Activated CD8-positive, alpha-beta T cell treated with anti-CD3 and anti-CD28 coated beads for 36 hours (primary cell): ENCODE results near the gene LMF1. TPM values are rescaled to one million over a fixed set of nuclear protein-coding genes. Genes with fewer than 3 reads are reported as not detected.

ENCODE experiments used
- ATAC-seq: fragments of 200-7000 bp; cut with Tn5 transposase; one replicate; pipeline ENCODE4 v1.10.0; 2021; ENCODE audit warnings: mild to moderate bottlenecking, moderate library complexity
- CTCF ChIA-PET: fragments of 350-600 bp; sonication (Branson Sonifier 250); formaldehyde crosslinking; loops from one replicate; lab custom pipeline; 2021; ENCODE audit warnings: antibody characterized with exemption; lab: Charles Lee
- POLR2A ChIA-PET: fragments of 350-600 bp; sonication (Branson Sonifier 250); formaldehyde crosslinking; loops from one replicate; lab custom pipeline; 2021; ENCODE audit warnings: antibody characterized with exemption; lab: Charles Lee
- DNase-seq: peaks from one replicate; pipeline ENCODE4 v3.0.0-alpha.2; 2020
- H3K27ac Mint-ChIP-seq: one replicate; pipeline ENCODE4 v1.8.0; 2021; ENCODE audit warnings: mild to moderate bottlenecking, mixed read lengths
- H3K27me3 Mint-ChIP-seq: one replicate; pipeline ENCODE4 v1.8.0; 2021; ENCODE audit warnings: mixed read lengths
- H3K36me3 Mint-ChIP-seq: one replicate; pipeline ENCODE4 v1.8.0; 2021; ENCODE audit warnings: low read depth, mixed read lengths
- H3K4me1 Mint-ChIP-seq: one replicate; pipeline ENCODE4 v1.8.0; 2021; ENCODE audit warnings: low read depth, mixed read lengths
- H3K4me3 Mint-ChIP-seq: one replicate; pipeline ENCODE4 v1.8.0; 2021; ENCODE audit warnings: mild to moderate bottlenecking, moderate library complexity, mixed read lengths
- H3K9me3 Mint-ChIP-seq: one replicate; pipeline ENCODE4 v1.8.0; 2021; ENCODE audit warnings: mixed read lengths
- CTCF ChIP-seq: fragments of 200-600 bp; IDR thresholded peaks from one replicate; pipeline ENCODE4 v1.8.0; 2022; ENCODE audit warnings: antibody characterized with exemption, mild to moderate bottlenecking
- intact Hi-C: fragments of 100-400 bp; cut with micrococcal nuclease; formaldehyde crosslinking; loops from one replicate; pipeline ENCODE4 v1.10.0; 2022
- total RNA-seq, 2 experiments: library from RNA; stranded (reverse); gene quantifications; one replicate each; pipeline ENCODE4 v1.2.3, GENCODE V29; 2021

Gene LMF1
- total RNA-seq, 2 experiments from 2014 or later: 8.7 to 9.7 TPM

- H3K36me3 Mint-ChIP-seq: no peaks in the 10 kb centered on the region
- no peaks in the 10 kb centered on the region for H3K9me3 Mint-ChIP-seq
- no peak for ATAC-seq
- peak overlapping the region; percentile 7 for H3K4me3 Mint-ChIP-seq
- no peak overlapping the region for H3K27ac Mint-ChIP-seq
- CTCF ChIA-PET: interaction anchor here (1.2 to 1.9 kb wide), 3 partner anchors 9 to 16 kb away, joined by 4 to 6 read pairs (median 5); partner anchors contain the start of gene LMF1
- peaks cover 5% of the 10 kb centered on the region for H3K27me3 Mint-ChIP-seq
- DNase-seq: no peak
- peaks cover 10% of the 10 kb centered on the region for H3K4me1 Mint-ChIP-seq
- TF ChIP-seq CTCF: no peak
- POLR2A ChIA-PET: interaction anchor here (4.7 kb wide), 1 partner anchor 9 kb away, joined by 30 read pairs; the partner anchor contains the start of gene LMF1
- intact Hi-C loops: no loop called here
Observed at GRCh38 chr16:979859-980594, 9.2 kb upstream of the LMF1 start.

GRCh38 chr16:979147-979546 is 8.4 kb upstream of the LMF1 start:
- no peak for TF ChIP-seq CTCF
- Mint-ChIP-seq H3K27me3 (peaks cover 5% of the 10 kb centered on the region), H3K4me1 (peaks cover 10% of the 10 kb centered on the region), H3K27ac (no peak overlapping the region), H3K9me3 (no peaks in the 10 kb centered on the region), H3K4me3 (peak overlapping the region; percentile 7), H3K36me3 (no peaks in the 10 kb centered on the region)
- CTCF ChIA-PET: no interaction called here
- DNase-seq (no peak), ATAC-seq (no peak)
- POLR2A ChIA-PET: interaction anchor here (4.7 kb wide), 1 partner anchor 8 kb away, joined by 30 read pairs; the partner anchor contains the start of gene LMF1
- intact Hi-C loops: no loop called here

- H3K4me3 Mint-ChIP-seq: no peak overlapping the region
- peaks cover 10% of the 10 kb centered on the region for H3K4me1 Mint-ChIP-seq
- H3K36me3 Mint-ChIP-seq: no peaks in the 10 kb centered on the region
- peaks cover 5% of the 10 kb centered on the region for H3K27me3 Mint-ChIP-seq
- no peak for TF ChIP-seq CTCF
- DNase-seq: no peak
- intact Hi-C loops: no loop called here
- no peaks in the 10 kb centered on the region for H3K9me3 Mint-ChIP-seq
- CTCF ChIA-PET: no interaction called here
- no peak for ATAC-seq
- POLR2A ChIA-PET: interaction anchor here (0.6 to 4.7 kb wide), 2 partner anchors 7 to 11 kb away, joined by 3 to 30 read pairs; partner anchors contain the start of gene LMF1
- H3K27ac Mint-ChIP-seq: no peak overlapping the region
Observed at GRCh38 chr16:978403-978802, 7.6 kb upstream of the LMF1 start.

DNA sequence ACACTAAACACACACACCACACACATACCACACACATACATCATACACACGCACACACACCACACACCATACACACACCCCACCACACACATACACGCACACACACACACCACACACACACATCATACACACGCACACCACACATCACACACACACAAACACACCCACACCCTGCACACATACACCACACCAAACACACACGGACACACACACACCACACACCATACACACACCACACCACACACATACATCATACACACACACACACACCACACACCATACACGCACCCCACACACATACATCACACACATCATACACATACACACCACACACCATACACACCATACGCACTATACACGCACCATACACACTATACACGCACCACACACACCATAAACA is 7.1 kb upstream of the LMF1 start:
- peaks cover 5% of the 10 kb centered on the region for H3K27me3 Mint-ChIP-seq
- TF ChIP-seq CTCF: no peak
- peaks cover 10% of the 10 kb centered on the region for H3K4me1 Mint-ChIP-seq
- no peak overlapping the region for H3K4me3 Mint-ChIP-seq
- H3K36me3 Mint-ChIP-seq: no peaks in the 10 kb centered on the region
- no peak overlapping the region for H3K27ac Mint-ChIP-seq
- DNase-seq (no peak), ATAC-seq (no peak)
- ChIA-PET POLR2A (no interaction called here), CTCF (no interaction called here)
- no peaks in the 10 kb centered on the region for H3K9me3 Mint-ChIP-seq
- intact Hi-C loops: no loop called here

GRCh38 chr16:977081-977701 is 6.4 kb upstream of the LMF1 start:
- no peak for DNase-seq
- no peak for TF ChIP-seq CTCF
- peaks cover 10% of the 10 kb centered on the region for H3K4me1 Mint-ChIP-seq

More at GRCh38 chr16:977081-977701, 6.4 kb upstream of the LMF1 start:
- intact Hi-C loops: no loop called here
- Mint-ChIP-seq H3K36me3 (no peaks in the 10 kb centered on the region), H3K27me3 (peaks cover 1% of the 10 kb centered on the region), H3K9me3 (no peaks in the 10 kb centered on the region), H3K4me3 (no peak overlapping the region), H3K27ac (no peak overlapping the region)
- ChIA-PET POLR2A (interaction anchor here (0.9 to 1.7 kb wide), 3 partner anchors 13 to 340 kb away, joined by 3 to 4 read pairs (median 3); no protein-coding TSS in a partner anchor), CTCF (interaction anchor here (1.1 kb wide), 1 partner anchor 126 kb away, joined by 3 read pairs; no protein-coding TSS in a partner anchor)
- no peak for ATAC-seq
